ENCODE data around the gene AGK. TPM values are rescaled to one million over a fixed set of nuclear protein-coding genes. Genes with fewer than 3 reads are reported as not detected.
A peak's percentile ranks its signal among the peaks of the same experiment; 100 is the strongest.

AGK gene
- total RNA-seq, 4 donors from 2014 or later = 11.2 to 22.5 (median 17.7) TPM

GRCh38 chr7:141697211-141697871, 146.1 kb downstream of the AGK start:
- no peaks in the 10 kb centered on the region for H3K27me3 ChIP-seq
- H3K27ac ChIP-seq = no peak overlapping the region
- no peak for DNase-seq
- H3K9me3 ChIP-seq = no peaks in the 10 kb centered on the region
- 65 to 70% methylated on average over 9 to 10 of the region's 10 CpGs for WGBS, 2 donors
- intact Hi-C loops (cut with DNase I) = no loop called here
- H3K36me3 ChIP-seq = no peaks in the 10 kb centered on the region
- H3K4me3 ChIP-seq = no peak overlapping the region
- H3K4me1 ChIP-seq = peaks cover 3 to 64% (median 4%) of the 10 kb centered on the region in 3 donors
- TF ChIP-seq POLR2A (IDR thresholded peaks at IDR 0.05) = no peak
- TF ChIP-seq CTCF (IDR thresholded peaks at IDR 0.05) = no peak

GRCh38 chr7:141698247-141699015, 147.2 kb downstream of the AGK start:
- DNase-seq = no peak
- H3K36me3 ChIP-seq = no peaks in the 10 kb centered on the region
- intact Hi-C loops (cut with DNase I) = no loop called here
- WGBS, 2 donors = 89 to 100% methylated on average over 1 of the region's 1 CpG
- no peaks in the 10 kb centered on the region for H3K9me3 ChIP-seq
- H3K4me1 ChIP-seq = peaks cover 3 to 75% (median 11%) of the 10 kb centered on the region in 3 donors
- no peak for TF ChIP-seq CTCF (IDR thresholded peaks at IDR 0.05)
- TF ChIP-seq POLR2A (IDR thresholded peaks at IDR 0.05) = no peak
- no peak overlapping the region for H3K27ac ChIP-seq
- H3K4me3 ChIP-seq = no peak overlapping the region
- no peaks in the 10 kb centered on the region for H3K27me3 ChIP-seq

GRCh38 chr7:141699860-141700259, 148.7 kb downstream of the AGK start:
- 55 to 72% methylated on average over 3 of the region's 3 CpGs for WGBS, 2 donors
- H3K9me3 ChIP-seq = no peaks in the 10 kb centered on the region
- no peaks in the 10 kb centered on the region for H3K27me3 ChIP-seq
- H3K4me1 ChIP-seq = peaks cover 3 to 85% (median 15%) of the 10 kb centered on the region in 3 donors
- TF ChIP-seq CTCF (IDR thresholded peaks at IDR 0.05) = no peak
- intact Hi-C loops (cut with DNase I) = no loop called here
- DNase-seq = no peak
- no peaks in the 10 kb centered on the region for H3K36me3 ChIP-seq
- no peak overlapping the region for H3K4me3 ChIP-seq
- H3K27ac ChIP-seq = no peak overlapping the region

GRCh38 chr7:141700296-141700847, 149.2 kb downstream of the AGK start:
- peak overlapping the region in 3 of 4 donors; percentile 85 to 92 (median 92) for H3K27ac ChIP-seq
- WGBS, 2 donors = 66 to 75% methylated on average over 5 of the region's 5 CpGs
- H3K36me3 ChIP-seq = no peaks in the 10 kb centered on the region
- no peaks in the 10 kb centered on the region for H3K9me3 ChIP-seq
- TF ChIP-seq CTCF (IDR thresholded peaks at IDR 0.05) (no peak), POLR2A (IDR thresholded peaks at IDR 0.05) (no peak)
- no peaks in the 10 kb centered on the region for H3K27me3 ChIP-seq
- DNase-seq = no peak
- H3K4me3 ChIP-seq = peak overlapping the region in 3 of 4 donors; percentile 76 to 99 (median 98)
- H3K4me1 ChIP-seq = peaks cover 3 to 86% (median 15%) of the 10 kb centered on the region in 3 donors
- intact Hi-C loops (cut with DNase I) = no loop called here

DNA sequence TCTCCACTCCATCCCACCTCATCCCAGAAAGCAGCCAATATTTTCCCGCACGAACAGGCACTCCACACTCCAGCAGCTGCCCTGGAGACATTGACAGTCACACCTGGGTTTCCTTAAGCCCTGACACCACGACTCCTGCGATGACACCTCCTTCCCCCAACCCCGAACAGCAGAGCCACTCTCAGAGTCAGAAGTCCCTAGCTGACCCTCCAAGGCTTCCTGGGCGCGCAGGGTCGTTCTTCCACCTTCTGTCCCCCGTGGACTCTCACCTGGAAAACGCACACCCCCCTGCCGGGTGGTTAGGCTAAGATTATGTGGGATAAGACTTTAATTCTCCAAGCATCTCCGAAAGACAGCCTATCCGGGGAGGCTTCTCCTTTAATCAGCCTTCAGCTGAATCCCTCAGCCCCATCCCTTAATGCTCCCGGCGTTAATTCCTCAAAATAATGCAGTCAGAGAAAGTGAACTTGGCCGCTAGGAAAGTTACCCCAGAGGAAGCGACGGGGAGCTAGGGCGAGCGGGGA, 149.7 kb downstream of the AGK start:
- no peak for TF ChIP-seq CTCF (IDR thresholded peaks at IDR 0.05)
- TF ChIP-seq POLR2A (IDR thresholded peaks at IDR 0.05) = no peak
- Histone ChIP-seq H3K4me3 (peak overlapping the region; percentile 76 to 99 (median 87)), H3K9me3 (no peaks in the 10 kb centered on the region), H3K27ac (peak overlapping the region; percentile 82 to 92 (median 88)), H3K36me3 (no peaks in the 10 kb centered on the region), H3K4me1 (peaks cover 3 to 86% (median 17%) of the 10 kb centered on the region in 3 donors), H3K27me3 (no peaks in the 10 kb centered on the region)
- intact Hi-C loops (cut with DNase I) = no loop called here
- DNase-seq = no peak
- 8 to 20% methylated on average over 5 to 19 of the region's 20 CpGs for WGBS, 2 donors
